ENCODE data around the gene C1QTNF5.
A peak's percentile ranks its signal among the peaks of the same experiment; 100 is the strongest.

The C1QTNF5 gene

GRCh38 chr11:119318240-119319135, 22.2 kb downstream of the C1QTNF5 start:
- peak in 6 of 51 donors; percentile 14 to 34 (median 23) for DNase-seq

DNA sequence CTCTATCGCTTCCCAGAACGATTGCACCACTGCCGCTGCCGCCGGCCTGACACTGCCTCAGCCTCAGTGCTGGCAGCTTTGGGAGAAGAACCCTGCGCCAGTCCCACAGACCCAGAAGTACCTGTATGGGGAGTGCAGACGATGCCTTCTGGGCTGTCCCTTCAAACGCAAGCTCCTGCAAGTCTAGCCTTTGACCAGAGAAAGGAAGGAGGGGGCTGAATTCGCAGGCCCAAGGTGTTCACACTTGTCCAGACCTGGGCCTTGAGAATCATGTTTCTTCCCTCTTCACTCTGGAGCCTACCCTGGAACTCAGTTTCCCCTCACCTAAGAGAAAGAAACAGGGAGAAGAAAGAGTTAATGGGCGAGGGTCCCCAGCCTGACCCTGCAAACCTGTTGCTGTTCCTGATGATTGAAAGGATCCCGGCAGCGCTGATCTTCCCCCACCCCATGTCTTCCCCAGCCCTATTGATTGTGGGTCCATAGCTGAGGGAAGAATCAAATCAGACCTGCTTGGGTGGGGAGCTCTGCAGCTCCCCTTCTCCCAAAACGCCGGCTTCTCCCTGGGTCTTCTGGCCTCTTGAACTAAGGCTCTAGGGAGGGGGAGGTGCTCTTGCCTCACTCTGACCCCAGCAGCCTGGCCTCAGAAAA, 23.0 kb downstream of the C1QTNF5 start:
- no peak for DNase-seq

DNA sequence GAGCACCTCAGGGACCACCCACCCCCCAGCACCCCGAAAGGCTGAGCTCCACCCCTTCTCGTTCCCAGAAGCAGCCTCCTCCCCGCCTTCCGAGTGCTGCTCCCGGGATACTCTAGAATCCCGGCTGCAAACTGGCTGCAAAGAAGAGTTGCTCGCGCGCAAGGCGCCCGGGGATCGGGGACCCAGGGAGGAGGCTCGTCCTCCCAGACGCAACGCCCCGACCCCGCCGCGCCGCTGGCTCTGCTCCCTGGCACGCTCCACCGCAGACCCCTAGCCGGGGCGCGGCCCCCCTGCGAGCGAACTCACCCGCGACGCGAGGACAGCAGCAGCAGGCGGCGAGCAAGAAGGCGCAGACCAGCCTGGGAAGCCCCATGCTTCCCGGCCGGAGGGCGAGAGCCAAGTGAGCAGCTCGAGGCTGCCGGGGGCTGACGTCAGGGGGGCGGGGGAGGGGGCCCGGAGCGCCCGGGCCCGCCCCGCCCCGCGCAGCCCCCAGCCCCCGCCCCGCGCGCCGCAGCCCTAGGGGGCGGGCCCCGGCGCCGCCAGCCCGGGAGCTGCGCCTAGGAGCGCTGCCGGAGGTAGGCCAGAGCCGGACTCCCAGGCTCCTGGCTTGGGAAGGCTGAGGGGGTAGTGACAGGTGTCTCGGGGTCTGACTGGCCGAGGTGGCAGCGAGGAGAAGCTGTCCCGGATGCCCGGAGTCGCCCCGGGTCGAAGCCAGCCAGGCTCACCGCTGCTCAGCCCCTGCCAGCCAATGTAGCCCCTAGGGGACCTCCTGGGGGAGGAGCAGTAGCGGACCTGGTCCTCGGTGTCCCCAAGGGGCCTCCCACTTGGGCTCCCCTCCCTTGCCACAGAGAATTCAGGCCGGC, 23.7 kb downstream of the C1QTNF5 start, which contains the start of gene MCAM:
MCAM (minus strand) TSS at position 402 of the 863 bp plus-strand sequence; CDS start at position 373, 29 bp downstream.
- peak in 19 of 51 donors; percentile 29 to 68 (median 50) for DNase-seq

- peak in 41 of 51 donors; percentile 32 to 88 (median 77) for DNase-seq
These were observed 24.5 kb downstream of the C1QTNF5 start for GRCh38 chr11:119316016-119316728.

- DNase-seq, result peak in 30 of 51 donors; percentile 31 to 87 (median 70)
These were observed 25.3 kb downstream of the C1QTNF5 start for GRCh38 chr11:119315131-119316015.

DNA sequence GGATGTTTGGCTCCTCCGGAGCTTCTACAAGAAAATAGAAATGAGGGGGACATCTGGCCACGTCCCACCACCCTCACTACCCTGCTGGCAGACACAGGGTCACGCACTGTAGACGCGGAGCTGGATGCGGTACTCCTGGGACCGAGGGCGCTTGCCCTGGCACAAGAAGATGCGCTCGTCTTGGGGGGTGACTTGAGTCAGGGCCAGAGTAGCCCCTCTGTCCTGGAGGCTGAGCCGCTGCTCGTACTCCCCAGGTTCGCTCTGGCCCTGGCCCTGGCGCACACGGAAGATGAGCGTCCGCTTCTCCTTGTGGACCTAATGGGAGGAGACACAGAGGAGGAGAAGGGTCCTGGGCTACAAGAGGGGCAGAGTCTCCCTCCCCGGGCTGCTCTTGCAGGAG, 26.0 kb downstream of the C1QTNF5 start:
- DNase-seq, result no peak

DNA sequence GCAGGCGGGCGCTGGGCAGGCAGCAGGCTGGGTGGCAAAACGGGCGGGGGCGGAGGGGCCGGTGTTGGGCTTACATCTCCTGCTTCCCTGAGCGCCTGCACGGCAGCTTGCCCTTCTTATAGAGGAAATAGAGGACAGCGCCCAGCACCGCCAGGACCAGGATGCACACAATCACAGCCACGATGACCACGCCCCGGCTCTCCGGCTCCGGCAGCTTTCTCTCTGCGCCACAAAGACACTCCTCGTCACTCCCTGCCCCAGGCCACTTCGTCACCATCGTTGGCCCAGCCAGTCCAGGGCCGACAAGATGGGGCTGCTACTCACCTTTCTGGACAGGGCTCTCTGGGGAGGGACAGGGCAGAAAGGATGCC, 30.0 kb downstream of the C1QTNF5 start:
- DNase-seq, result no peak

DNA sequence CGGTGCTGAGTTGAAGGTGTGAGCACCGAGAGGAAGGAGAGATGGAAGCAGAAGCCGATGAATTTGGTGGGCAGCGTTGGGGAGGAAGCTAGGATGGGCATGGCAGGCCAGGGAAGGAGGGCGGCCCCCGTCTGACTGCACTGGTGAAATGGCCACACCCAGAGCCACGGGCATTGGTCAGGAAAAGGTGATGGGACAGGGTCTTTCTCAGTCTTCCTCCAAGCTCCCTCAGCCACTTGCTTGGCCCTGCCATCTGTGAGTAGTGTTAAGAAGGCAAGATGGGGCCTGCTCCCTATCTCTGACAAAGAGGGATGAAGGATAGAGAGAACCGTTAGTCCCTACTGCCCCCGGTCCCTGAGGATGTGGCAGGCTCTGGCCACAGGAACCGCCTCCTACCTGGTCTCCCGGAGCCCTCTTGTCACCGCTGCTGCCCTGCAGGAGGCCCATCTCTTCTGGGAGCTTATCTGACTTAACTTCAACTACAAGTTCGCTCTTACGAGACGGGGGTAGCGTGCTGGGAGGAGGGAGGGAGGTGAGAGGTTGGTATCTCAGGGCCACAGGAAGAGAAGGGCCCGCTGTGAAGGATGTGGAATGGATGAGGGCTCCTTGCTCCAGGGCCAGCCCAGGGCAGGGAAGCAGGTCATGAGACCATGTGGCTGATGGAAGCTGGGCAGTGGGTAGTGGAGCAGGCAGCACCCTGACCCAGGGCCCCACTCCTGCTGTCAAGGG, 30.6 kb downstream of the C1QTNF5 start:
- DNase-seq, result no peak

DNA sequence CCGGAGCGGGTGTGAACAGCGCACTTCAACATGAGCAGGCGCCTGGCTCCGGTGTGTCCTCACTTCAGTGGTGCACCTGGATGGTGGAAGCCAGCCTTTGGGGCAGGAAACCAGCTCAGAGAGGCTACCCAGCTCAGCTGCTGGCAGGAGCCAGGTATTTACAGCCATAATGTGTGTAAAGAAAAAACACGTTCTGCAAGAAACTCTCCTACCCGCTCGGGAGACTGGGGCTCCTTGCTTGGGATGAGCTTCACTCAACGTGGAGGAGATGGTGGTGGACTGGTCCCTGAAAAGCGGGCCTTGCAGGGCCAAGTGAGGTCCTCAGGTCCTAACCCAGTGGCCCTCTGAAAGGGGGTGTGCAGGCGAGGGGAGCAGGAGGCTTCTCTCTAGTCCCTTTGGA, 31.3 kb downstream of the C1QTNF5 start:
- DNase-seq, result no peak

DNA sequence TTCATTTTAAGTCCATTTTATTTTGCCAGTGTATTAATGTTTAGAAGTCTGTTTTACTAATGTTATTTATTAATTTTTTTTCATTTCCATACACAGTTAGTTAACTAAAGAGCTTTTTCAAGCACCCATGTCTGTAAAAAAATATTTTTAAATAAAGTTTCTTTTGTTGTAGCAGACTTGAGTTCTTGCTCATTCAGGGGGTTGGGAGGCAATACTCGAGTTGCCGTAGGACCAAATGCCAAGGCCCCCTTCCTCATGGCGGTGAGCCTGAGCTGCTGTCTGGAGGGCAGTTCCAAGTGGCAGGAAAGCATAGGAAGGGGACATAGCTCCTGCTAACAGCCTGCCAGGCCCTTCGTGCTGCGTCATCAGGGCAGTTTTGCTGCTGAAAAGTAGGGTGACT, 32.7 kb downstream of the C1QTNF5 start:
- DNase-seq, result no peak

- DNase-seq, result peak in 7 of 51 donors; percentile 7 to 27 (median 13)
These were observed 33.5 kb downstream of the C1QTNF5 start for GRCh38 chr11:119307219-119307618.

- DNase-seq, result no peak
These were observed 34.3 kb downstream of the C1QTNF5 start for GRCh38 chr11:119306373-119306890.

DNA sequence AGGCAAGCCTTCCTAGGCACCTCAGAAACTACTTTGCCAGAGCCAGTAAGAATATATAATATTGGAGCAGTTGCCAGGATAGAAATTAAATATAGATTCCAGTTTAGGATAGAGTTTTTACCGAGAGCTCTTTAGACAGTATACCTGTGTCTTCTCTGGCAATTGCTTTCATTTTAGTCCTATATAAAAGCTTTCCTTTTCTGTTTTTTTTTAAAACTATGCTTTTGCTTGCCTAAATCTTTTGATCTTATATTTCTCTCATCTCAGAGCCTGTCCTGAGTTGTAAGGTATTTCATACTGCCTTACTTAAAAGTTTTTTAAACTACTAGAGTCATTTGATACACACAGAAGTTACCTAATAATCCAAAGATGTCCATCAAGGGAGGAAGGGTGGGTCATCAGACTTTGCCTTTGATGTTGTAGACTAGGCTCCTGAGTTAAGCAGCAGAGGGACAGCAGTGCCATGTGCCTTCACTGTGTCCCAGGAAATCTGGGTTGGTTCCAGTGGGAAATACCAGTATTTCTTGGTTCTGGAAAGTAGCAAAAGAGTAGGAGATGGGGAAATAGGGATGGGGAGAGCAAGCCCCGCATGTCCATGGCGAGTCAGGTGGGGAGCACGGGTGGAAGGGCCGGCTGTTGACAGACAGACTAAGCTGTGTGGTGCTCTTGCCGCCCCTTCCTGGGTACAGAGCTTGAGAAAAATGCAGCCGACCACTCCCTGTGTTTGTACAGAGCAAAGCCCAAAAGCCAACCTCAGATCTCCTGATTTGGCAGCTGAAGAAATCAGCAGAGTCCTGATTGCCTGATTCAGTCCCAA, 34.9 kb downstream of the C1QTNF5 start:
- no peak for DNase-seq

- no peak for DNase-seq
These were observed 37.4 kb downstream of the C1QTNF5 start for GRCh38 chr11:119303227-119303718.

- no peak for DNase-seq
These were observed 40.3 kb downstream of the C1QTNF5 start for GRCh38 chr11:119300198-119300964.

- no peak for DNase-seq
These were observed 41.3 kb downstream of the C1QTNF5 start for GRCh38 chr11:119299416-119299815.

DNA sequence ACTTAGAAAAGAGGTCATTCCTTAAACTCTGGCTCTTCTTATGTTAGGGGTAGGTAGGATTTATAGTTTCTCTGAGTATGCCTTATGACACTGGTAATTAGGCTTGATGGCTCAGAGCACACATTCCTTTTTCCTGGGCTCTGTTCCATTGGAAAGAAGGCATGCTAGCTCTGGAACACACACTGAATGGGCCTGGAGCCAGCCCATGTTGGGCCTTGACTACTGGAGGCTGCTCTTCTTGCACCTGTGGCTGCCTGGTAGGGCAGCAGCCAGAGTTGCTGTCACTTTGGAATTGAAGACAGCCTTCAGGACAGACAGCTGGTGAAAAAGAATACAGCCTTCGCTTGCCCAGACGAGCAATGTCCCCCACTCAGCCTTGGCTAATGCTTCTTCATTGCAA, 42.0 kb downstream of the C1QTNF5 start:
- no peak for DNase-seq
